ENCODE results near the gene GTPBP6. TPM values are rescaled to one million over a fixed set of nuclear protein-coding genes. Genes with fewer than 3 reads are reported as not detected.

Gene GTPBP6
- total RNA-seq, 1 donor from 2014 or later, result 30.8 TPM

DNA sequence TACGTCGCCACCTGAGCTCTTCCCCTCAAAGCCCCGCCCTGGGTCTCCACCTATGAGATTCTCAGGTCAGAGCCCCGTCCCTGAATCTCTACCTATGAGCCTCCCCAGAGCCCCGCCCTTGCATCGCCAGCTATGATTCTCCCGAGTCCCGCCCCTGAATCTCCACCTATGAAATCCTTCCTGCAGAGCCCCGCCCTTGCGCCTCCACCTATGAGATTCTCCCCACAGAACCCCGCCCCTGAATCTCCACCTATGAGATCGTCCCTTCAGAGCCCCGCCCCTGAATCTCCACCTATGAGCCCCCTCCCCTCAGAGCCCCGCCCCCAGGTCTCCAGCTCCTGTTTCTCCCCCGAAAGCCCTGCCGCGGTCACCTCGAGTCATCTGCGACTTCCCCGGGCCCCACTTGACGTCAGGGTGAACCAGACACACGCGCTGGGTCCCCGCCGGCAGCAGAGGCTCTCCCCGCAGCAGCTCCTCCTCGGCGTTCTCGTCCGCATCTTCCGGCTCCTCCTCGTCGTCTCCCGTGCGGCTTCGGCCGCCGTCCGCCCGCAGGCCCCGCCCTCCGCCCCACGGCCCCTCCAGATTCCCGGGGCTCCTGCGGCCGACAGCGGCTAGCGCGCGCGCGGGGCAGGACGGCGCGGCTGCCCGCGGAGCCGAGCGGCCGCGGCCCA lies 393 bp downstream of the GTPBP6 start:
- H3K4me3 ChIP-seq (ENCODE audit: low read length in 3 of 3), result peak overlapping the region; percentile 69 to 87 (median 84)
- peak overlapping the region; percentile 81 to 95 (median 85) for H3K9ac ChIP-seq (ENCODE audit: low read depth in 1 of 3, low read length in 3 of 3)
- H3K27me3 ChIP-seq (ENCODE audit: control insufficient read depth in 3 of 3, insufficient read depth in 3 of 3, low read length in 3 of 3), result no peaks in the 10 kb centered on the region
- peaks cover 20 to 24% (median 24%) of the 10 kb centered on the region in 3 donors for H3K36me3 ChIP-seq (ENCODE audit: control insufficient read depth in 3 of 3, insufficient read depth in 3 of 3, low read length in 3 of 3)
- H3K27ac ChIP-seq (ENCODE audit: low read depth, low read length), result peak overlapping the region; percentile 89
- no peaks in the 10 kb centered on the region for H3K9me3 ChIP-seq (ENCODE audit: control insufficient read depth in 3 of 3, low read length in 3 of 3)
- peaks cover 14 to 26% (median 14%) of the 10 kb centered on the region in 3 donors for H3K4me1 ChIP-seq (ENCODE audit: control insufficient read depth in 3 of 3, insufficient read depth in 3 of 3, low read length in 3 of 3)

DNA sequence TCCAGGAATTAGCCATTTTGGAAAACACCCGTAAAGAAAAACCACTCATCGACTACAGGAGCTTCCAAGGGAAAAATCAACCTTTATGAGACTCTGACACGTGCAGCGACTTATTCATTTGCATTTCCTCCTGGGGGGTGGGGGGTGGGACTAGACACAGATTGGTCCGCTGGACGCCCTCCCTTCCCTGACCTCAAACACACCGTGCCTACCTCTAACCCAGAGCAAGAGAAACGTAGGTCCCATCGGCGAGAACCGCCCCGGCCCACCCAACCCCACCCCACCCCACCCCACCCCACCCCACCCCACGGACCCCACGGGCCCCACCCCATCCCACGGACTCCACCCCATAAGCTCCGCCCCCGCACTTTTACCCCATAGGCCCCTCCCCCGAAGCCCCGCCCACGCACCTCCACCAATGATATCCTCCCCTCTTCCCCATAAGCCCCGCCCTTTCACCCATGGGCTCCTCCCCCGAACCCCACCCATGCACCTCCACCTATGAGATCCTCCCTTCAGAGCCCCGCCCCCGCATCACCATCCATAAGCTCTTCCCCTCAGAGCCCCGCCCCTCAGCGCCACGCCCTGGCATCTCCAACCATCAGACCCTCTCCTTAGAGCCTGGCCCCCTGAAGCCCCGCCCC lies 1.1 kb downstream of the GTPBP6 start:
- H3K4me3 ChIP-seq (ENCODE audit: low read length in 3 of 3), result peak overlapping the region; percentile 63 to 68 (median 68)
- no peaks in the 10 kb centered on the region for H3K27me3 ChIP-seq (ENCODE audit: control insufficient read depth in 3 of 3, insufficient read depth in 3 of 3, low read length in 3 of 3)
- H3K36me3 ChIP-seq (ENCODE audit: control insufficient read depth in 3 of 3, insufficient read depth in 3 of 3, low read length in 3 of 3), result peaks cover 26 to 30% (median 29%) of the 10 kb centered on the region in 3 donors
- no peaks in the 10 kb centered on the region for H3K9me3 ChIP-seq (ENCODE audit: control insufficient read depth in 3 of 3, low read length in 3 of 3)
- peak overlapping the region; percentile 89 for H3K27ac ChIP-seq (ENCODE audit: low read depth, low read length)
- H3K4me1 ChIP-seq (ENCODE audit: control insufficient read depth in 3 of 3, insufficient read depth in 3 of 3, low read length in 3 of 3), result peaks cover 12 to 25% (median 14%) of the 10 kb centered on the region in 3 donors
- peak overlapping the region in 1 of 3 donors; percentile 25 for H3K9ac ChIP-seq (ENCODE audit: low read depth in 1 of 3, low read length in 3 of 3)

DNA sequence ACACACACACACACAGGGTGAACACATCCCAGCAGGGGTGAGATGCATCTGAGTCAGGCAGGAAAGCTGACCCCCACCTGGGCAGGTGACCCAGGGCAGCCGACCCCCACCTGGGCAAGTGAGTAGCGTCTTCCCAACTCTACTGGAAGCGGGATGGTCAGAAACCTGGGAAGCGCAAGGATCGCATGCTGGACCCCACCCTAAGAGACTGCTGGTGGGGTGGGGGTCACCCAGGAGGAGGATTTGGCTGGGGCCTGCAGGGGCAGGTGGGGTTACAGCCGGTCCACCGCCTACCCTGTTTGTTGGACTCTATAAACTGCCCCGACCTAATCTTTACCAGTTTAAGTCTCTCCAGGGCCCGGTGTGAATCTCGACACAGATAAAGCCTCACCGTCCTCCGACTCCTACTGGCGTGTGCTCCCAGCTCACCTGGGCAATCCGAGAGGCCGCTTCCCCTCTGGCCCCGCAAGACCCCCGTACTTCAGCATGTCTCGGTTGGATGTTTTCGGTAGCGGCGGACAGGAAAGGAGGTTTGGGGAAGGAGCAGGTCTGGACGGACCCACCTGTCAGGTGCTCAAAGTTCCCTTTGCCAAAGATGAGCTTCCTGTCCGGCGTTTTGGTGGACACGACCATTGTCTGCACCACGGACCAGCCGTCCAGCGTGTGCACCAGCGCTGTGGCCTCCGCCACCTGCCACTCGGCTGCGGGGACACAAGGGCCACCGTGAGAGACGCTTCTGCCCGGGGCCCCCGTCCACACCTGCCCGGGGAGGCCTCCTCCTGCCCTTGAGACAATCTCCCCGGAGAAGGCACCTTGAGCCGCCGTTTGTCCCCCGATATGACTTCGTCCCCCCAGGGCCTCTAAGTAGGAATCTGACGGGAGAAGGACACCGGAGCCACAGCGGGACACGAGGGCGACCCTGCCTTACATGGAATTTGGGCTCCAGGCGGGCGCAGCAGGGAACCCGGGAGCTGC lies 2.0 kb downstream of the GTPBP6 start:
- Histone ChIP-seq H3K27ac (ENCODE audit: low read depth, low read length) (no peak overlapping the region), H3K36me3 (ENCODE audit: control insufficient read depth in 3 of 3, insufficient read depth in 3 of 3, low read length in 3 of 3) (peaks cover 35 to 39% (median 38%) of the 10 kb centered on the region in 3 donors), H3K27me3 (ENCODE audit: control insufficient read depth in 3 of 3, insufficient read depth in 3 of 3, low read length in 3 of 3) (no peaks in the 10 kb centered on the region), H3K4me1 (ENCODE audit: control insufficient read depth in 3 of 3, insufficient read depth in 3 of 3, low read length in 3 of 3) (peaks cover 12 to 25% (median 14%) of the 10 kb centered on the region in 3 donors), H3K9me3 (ENCODE audit: control insufficient read depth in 3 of 3, low read length in 3 of 3) (no peaks in the 10 kb centered on the region), H3K4me3 (ENCODE audit: low read length in 3 of 3) (no peak overlapping the region), H3K9ac (ENCODE audit: low read depth in 1 of 3, low read length in 3 of 3) (no peak overlapping the region)

DNA sequence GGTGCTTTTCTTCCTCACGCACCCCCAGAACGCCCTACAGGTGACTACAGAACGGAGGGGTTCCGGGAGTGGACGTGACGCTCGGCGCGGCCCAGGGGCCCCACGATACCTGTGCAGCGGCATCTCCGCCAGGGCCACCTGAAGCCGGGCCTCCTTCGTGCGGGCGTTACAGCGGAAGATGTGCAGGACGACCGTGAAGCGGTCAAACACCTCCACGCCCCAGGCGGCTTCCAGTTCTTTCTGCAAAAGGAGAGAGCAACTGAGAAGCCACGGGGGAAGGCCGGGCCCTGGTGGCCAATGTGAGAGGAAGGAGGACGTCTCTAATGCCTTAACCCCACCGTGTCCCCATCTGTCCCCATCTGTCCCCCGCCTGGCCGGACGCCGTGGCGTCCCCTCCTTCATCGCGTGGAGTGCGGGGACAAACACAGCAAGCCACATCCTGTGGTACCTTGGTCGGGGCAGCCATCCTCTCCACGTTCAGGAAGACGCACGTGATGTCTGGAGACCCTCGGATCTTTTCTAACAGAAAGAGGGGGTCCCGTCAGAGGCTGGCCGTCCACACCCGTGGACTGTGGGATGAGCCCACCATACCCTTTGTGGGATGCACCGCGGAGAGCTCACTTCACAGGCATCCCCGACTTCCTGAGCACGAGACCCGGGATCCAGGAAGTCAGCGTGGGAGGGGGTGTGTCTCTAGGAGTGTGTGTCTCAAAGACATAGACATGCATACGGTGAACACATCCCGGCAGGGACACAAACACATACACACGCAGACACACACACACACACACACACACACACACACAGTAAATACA lies 3.6 kb downstream of the GTPBP6 start:
- no peaks in the 10 kb centered on the region for H3K9me3 ChIP-seq (ENCODE audit: control insufficient read depth in 3 of 3, low read length in 3 of 3)
- H3K36me3 ChIP-seq (ENCODE audit: control insufficient read depth in 3 of 3, insufficient read depth in 3 of 3, low read length in 3 of 3), result peaks cover 48 to 51% (median 50%) of the 10 kb centered on the region in 3 donors

DNA sequence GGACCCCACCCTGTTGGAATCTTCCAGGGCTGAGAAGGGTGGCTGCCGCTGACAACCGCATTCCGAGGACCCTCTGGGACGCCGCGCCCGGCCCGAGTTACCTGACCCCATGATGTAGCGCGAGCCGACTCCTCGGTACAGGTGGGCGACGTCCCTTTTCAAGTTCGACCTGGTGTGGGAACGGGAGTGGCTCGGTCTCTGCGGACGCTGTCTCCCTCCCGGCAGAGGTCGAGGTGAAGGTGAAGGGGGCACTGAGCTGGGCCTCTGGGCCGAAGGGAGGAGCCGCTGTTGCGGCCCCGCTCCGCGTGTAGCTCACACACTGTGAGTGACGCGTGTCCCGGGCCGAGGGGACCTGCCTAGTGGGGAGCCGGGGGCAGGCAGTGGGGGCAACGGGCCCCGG lies 4.5 kb downstream of the GTPBP6 start:
- H3K4me3 ChIP-seq (ENCODE audit: low read length in 3 of 3), result no peak overlapping the region
- no peak overlapping the region for H3K27ac ChIP-seq (ENCODE audit: low read depth, low read length)
- no peaks in the 10 kb centered on the region for H3K27me3 ChIP-seq (ENCODE audit: control insufficient read depth in 3 of 3, insufficient read depth in 3 of 3, low read length in 3 of 3)
- peaks cover 0 to 9% (median 2%) of the 10 kb centered on the region in 3 donors for H3K4me1 ChIP-seq (ENCODE audit: control insufficient read depth in 3 of 3, insufficient read depth in 3 of 3, low read length in 3 of 3)
- H3K9me3 ChIP-seq (ENCODE audit: control insufficient read depth in 3 of 3, low read length in 3 of 3), result no peaks in the 10 kb centered on the region
- H3K9ac ChIP-seq (ENCODE audit: low read depth in 1 of 3, low read length in 3 of 3), result no peak overlapping the region
- peaks cover 52 to 56% (median 55%) of the 10 kb centered on the region in 3 donors for H3K36me3 ChIP-seq (ENCODE audit: control insufficient read depth in 3 of 3, insufficient read depth in 3 of 3, low read length in 3 of 3)

More for the DNA sequence above, 3.6 kb downstream of the GTPBP6 start:
- H3K27ac ChIP-seq (ENCODE audit: low read depth, low read length), result no peak overlapping the region
- no peak overlapping the region for H3K9ac ChIP-seq (ENCODE audit: low read depth in 1 of 3, low read length in 3 of 3)
- no peak overlapping the region for H3K4me3 ChIP-seq (ENCODE audit: low read length in 3 of 3)
- H3K4me1 ChIP-seq (ENCODE audit: control insufficient read depth in 3 of 3, insufficient read depth in 3 of 3, low read length in 3 of 3), result peaks cover 4 to 14% (median 6%) of the 10 kb centered on the region in 3 donors
- no peaks in the 10 kb centered on the region for H3K27me3 ChIP-seq (ENCODE audit: control insufficient read depth in 3 of 3, insufficient read depth in 3 of 3, low read length in 3 of 3)

DNA sequence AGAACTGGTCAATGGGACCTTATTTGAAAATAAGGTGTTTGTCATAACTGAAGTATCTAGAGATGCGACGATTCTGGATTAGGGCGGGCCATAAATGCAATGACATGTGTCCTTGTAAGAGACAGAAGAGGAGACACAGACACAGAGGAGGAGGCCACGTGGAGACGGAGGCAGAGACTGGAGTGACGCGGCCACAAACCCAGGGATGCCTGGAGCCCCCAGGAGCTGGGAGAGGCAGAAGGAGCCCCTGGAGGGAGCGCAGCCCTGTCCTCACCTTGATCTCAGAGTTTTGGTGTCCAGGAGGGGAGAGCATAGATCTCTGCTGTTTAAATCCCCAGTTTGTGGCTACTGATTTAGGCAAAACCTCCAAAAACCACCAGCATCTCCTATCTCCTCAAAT lies 5.0 kb downstream of the GTPBP6 start:
- no peaks in the 10 kb centered on the region for H3K27me3 ChIP-seq (ENCODE audit: control insufficient read depth in 3 of 3, insufficient read depth in 3 of 3, low read length in 3 of 3)
- H3K9me3 ChIP-seq (ENCODE audit: control insufficient read depth in 3 of 3, low read length in 3 of 3), result no peaks in the 10 kb centered on the region
- no peak overlapping the region for H3K9ac ChIP-seq (ENCODE audit: low read depth in 1 of 3, low read length in 3 of 3)
- no peak overlapping the region for H3K27ac ChIP-seq (ENCODE audit: low read depth, low read length)
- no peak overlapping the region for H3K4me3 ChIP-seq (ENCODE audit: low read length in 3 of 3)
- H3K36me3 ChIP-seq (ENCODE audit: control insufficient read depth in 3 of 3, insufficient read depth in 3 of 3, low read length in 3 of 3), result peaks cover 55 to 58% (median 57%) of the 10 kb centered on the region in 3 donors
- peaks cover 0 to 9% (median 2%) of the 10 kb centered on the region in 3 donors for H3K4me1 ChIP-seq (ENCODE audit: control insufficient read depth in 3 of 3, insufficient read depth in 3 of 3, low read length in 3 of 3)

DNA sequence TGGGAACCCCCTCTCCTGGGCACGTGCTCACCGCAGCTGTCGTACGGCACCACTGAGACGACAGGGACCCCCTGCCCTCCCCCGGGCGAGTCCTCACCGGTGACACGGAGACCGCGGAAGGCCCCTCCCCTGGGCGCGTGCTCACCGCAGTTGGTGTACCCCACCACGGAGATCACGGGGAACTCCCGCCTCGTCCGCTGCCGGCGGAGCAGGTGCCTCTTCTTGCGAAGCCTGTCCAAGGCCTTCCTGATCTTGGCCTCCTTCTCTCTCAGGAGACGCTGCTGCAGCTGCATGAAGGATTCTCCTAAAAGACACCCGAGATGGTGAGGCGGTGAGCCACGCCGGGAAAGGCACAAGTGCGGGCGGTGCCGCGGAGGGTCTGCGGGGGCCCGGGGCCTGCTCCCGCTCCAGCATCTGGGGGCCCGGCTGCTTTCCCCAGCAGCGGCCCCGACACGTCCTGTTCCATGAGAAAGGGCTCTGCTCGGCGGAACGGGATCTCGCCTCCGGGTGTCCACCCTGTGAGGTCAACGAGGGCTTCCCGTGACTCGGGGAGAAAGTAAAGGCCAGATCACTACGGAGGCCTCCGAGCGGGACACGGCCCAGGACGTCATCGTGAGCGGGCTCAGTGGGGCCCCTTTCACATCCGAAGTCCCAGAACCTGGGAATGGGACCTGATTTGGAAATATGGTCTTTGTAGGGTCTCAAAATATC lies 5.8 kb downstream of the GTPBP6 start:
- no peak overlapping the region for H3K9ac ChIP-seq (ENCODE audit: low read depth in 1 of 3, low read length in 3 of 3)
- peaks cover 0 to 9% (median 2%) of the 10 kb centered on the region in 3 donors for H3K4me1 ChIP-seq (ENCODE audit: control insufficient read depth in 3 of 3, insufficient read depth in 3 of 3, low read length in 3 of 3)
- H3K36me3 ChIP-seq (ENCODE audit: control insufficient read depth in 3 of 3, insufficient read depth in 3 of 3, low read length in 3 of 3), result peaks cover 61 to 63% (median 62%) of the 10 kb centered on the region in 3 donors
- no peak overlapping the region for H3K4me3 ChIP-seq (ENCODE audit: low read length in 3 of 3)
- H3K27ac ChIP-seq (ENCODE audit: low read depth, low read length), result no peak overlapping the region
- H3K27me3 ChIP-seq (ENCODE audit: control insufficient read depth in 3 of 3, insufficient read depth in 3 of 3, low read length in 3 of 3), result no peaks in the 10 kb centered on the region
- H3K9me3 ChIP-seq (ENCODE audit: control insufficient read depth in 3 of 3, low read length in 3 of 3), result no peaks in the 10 kb centered on the region

DNA sequence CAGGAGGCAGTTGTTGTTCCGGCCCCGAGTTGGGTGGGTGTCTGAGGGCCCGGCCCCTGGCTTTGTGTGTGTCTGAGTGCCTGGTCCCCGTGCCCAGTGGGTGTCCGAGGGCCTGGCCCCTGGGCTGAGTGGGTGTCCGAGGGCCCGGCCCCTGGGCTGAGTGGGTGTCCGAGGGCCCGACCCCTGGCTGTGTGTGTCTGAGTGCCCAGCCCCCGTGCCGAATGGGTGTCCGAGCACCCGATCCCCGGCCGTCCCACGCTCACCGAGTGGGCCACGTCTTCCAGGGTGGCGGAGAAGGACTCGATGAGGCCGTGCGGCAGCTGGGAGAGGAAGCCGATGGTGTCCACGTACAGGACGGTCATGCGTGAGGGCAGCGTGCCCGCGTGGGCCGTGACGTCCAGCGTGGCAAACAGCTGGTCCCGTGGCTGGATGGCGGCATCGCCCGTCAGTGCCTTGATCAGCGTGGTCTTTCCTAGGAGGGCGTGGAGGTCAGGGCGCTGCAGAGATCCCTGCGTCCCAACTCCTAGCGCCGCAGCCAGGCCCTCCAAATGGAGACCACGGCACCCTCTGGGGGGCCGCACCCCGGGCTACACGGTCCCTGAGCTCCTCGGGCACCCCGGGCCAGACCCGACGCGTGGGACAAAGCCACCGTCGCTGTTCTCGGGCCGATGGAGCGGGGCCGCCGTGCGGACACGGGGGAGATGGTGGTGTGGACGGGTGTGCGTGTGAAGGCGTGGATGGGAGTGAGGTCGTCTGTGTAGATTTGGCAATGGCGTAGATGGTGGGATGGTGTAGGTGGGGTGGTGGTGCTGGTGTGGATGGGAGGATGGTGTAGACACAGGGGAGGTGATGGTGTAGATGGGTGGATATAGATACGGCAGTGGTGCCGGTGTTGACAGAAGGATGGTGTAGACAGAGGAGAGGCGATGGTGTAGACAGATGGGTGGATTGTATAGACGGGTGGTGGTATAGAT lies 7.2 kb downstream of the GTPBP6 start:
- peaks cover 0 to 4% (median 0%) of the 10 kb centered on the region in 3 donors for H3K4me1 ChIP-seq (ENCODE audit: control insufficient read depth in 3 of 3, insufficient read depth in 3 of 3, low read length in 3 of 3)
- no peaks in the 10 kb centered on the region for H3K9me3 ChIP-seq (ENCODE audit: control insufficient read depth in 3 of 3, low read length in 3 of 3)
- H3K27ac ChIP-seq (ENCODE audit: low read depth, low read length), result no peak overlapping the region
- no peaks in the 10 kb centered on the region for H3K27me3 ChIP-seq (ENCODE audit: control insufficient read depth in 3 of 3, insufficient read depth in 3 of 3, low read length in 3 of 3)
- peaks cover 68 to 72% (median 71%) of the 10 kb centered on the region in 3 donors for H3K36me3 ChIP-seq (ENCODE audit: control insufficient read depth in 3 of 3, insufficient read depth in 3 of 3, low read length in 3 of 3)
- no peak overlapping the region for H3K4me3 ChIP-seq (ENCODE audit: low read length in 3 of 3)
- H3K9ac ChIP-seq (ENCODE audit: low read depth in 1 of 3, low read length in 3 of 3), result no peak overlapping the region

Data from skeletal muscle tissue (tissue), 4 donors.